Keratinocyte (primary cell): ENCODE results near the gene ASTL. TPM values are rescaled to one million over a fixed set of nuclear protein-coding genes. Genes with fewer than 3 reads are reported as not detected.

Source experiments
- DNase-seq: peaks from one replicate; pipeline ENCODE4 v3.0.0-alpha.2; 2011; ENCODE audit warnings: low read depth, missing footprints, low spot score
- FAIRE-seq: peaks from 2 replicates; lab custom pipeline; 2011; peaks lifted over from hg19 to GRCh38; lab: Jason Lieb, UNC
- H2AFZ ChIP-seq: 2 replicates; pipeline ENCODE4 v1.6.0; 2012; ENCODE audit warnings: low read length, control low read depth, inconsistent platforms; ENCODE audit not compliant: control insufficient read depth
- H3K27ac ChIP-seq: 2 replicates; pipeline ENCODE4 v1.5.1; 2011; ENCODE audit warnings: low read length; ENCODE audit not compliant: control insufficient read depth, insufficient read depth
- H3K27me3 ChIP-seq: 3 replicates; pipeline ENCODE4 v1.6.0; 2011; ENCODE audit warnings: low read length; ENCODE audit not compliant: control insufficient read depth, insufficient read depth; ENCODE audit errors: extremely low read depth
- H3K36me3 ChIP-seq, 2 experiments: 2 replicates in 1 of 2; 3 replicates in 1 of 2; pipeline ENCODE4 v1.5.1; 2011; ENCODE audit warnings: low read length in 2 of 2, mild to moderate bottlenecking in 1 of 2; ENCODE audit not compliant: control insufficient read depth in 2 of 2, insufficient read depth in 2 of 2; ENCODE audit errors: extremely low read depth in 1 of 2
- H3K4me1 ChIP-seq: 3 replicates; pipeline ENCODE4 v1.5.1; 2011; ENCODE audit warnings: low read length; ENCODE audit not compliant: control insufficient read depth, insufficient read depth; ENCODE audit errors: extremely low read depth
- H3K4me2 ChIP-seq: 3 replicates; pipeline ENCODE4 v1.6.0; 2011; ENCODE audit warnings: low read depth, low read length; ENCODE audit not compliant: control insufficient read depth, insufficient read depth; ENCODE audit errors: extremely low read depth
- H3K4me3 ChIP-seq, 3 experiments: fragments of 200-600 bp in 1 of 3; sonication (generic) in 1 of 3; 2 replicates in 2 of 3; 3 replicates in 1 of 3; pipeline ENCODE4 v1.5.1; 2011 to 2016; ENCODE audit warnings: low read length in 3 of 3, mild to moderate bottlenecking in 3 of 3, control low read depth in 2 of 3, inconsistent platforms in 1 of 3, low read depth in 1 of 3, mixed read lengths in 1 of 3, mixed run types in 1 of 3, moderate library complexity in 1 of 3; ENCODE audit not compliant: control insufficient read depth in 2 of 3, insufficient read depth in 2 of 3; ENCODE audit errors: extremely low read depth in 1 of 3
- H3K79me2 ChIP-seq: 2 replicates; pipeline ENCODE4 v1.6.0; 2012; ENCODE audit warnings: low read length; ENCODE audit not compliant: control insufficient read depth, insufficient read depth
- H3K9ac ChIP-seq: 3 replicates; pipeline ENCODE4 v1.6.0; 2011; ENCODE audit warnings: low read length; ENCODE audit not compliant: control insufficient read depth, insufficient read depth; ENCODE audit errors: extremely low read depth
- H3K9me1 ChIP-seq: 3 replicates; pipeline ENCODE4 v1.6.0; 2011; ENCODE audit warnings: low read length; ENCODE audit not compliant: control insufficient read depth, insufficient read depth; ENCODE audit errors: extremely low read depth
- H3K9me3 ChIP-seq: 2 replicates; pipeline ENCODE4 v1.5.1; 2012; ENCODE audit warnings: low read depth, low read length; ENCODE audit not compliant: control insufficient read depth
- H4K20me1 ChIP-seq: 3 replicates; pipeline ENCODE4 v1.6.0; 2011; ENCODE audit warnings: low read length; ENCODE audit not compliant: control insufficient read depth, insufficient read depth; ENCODE audit errors: extremely low read depth
- EZH2 ChIP-seq: IDR thresholded peaks from one replicate; pipeline ENCODE4 v1.6.1; 2012; ENCODE audit warnings: inconsistent platforms, mild to moderate bottlenecking, low read length, moderate library complexity
- dilution Hi-C: fragments of 300-500 bp; cut with MboI; formaldehyde crosslinking; loops from one replicate; pipeline ENCODE4 v1.7.0; 2020; ENCODE audit warnings: low sequenced_read_pairs; ENCODE audit not compliant: extremely low pct_ligation_motif_present
- polyA plus RNA-seq, 5 experiments: library from polyadenylated mRNA; depleted of rRNA in 3 of 5; stranded (reverse) in 3 of 5; stranded (forward) in 1 of 5; unstranded in 1 of 5; fragments of >200 nt; gene quantifications; 1 replicate in 1 of 5; 2 replicates in 3 of 5; 3 replicates in 1 of 5; pipeline versions ENCODE4 v1.2.1 to v1.2.3, GENCODE V29; 2011 to 2012; ENCODE audit warnings: missing spikeins in 2 of 5, low read depth in 1 of 5, low replicate concordance in 1 of 5
- TF ChIP-seq, protein P1 (sequence below), 3 experiments: IDR thresholded peaks in 1 of 3; conservative IDR thresholded peaks in 1 of 3; optimal IDR thresholded peaks in 1 of 3; 2 replicates in 2 of 3; 3 replicates in 1 of 3; pipeline versions ENCODE3 to v1.5.1; 2011; ENCODE audit warnings: low read length in 3 of 3, mild to moderate bottlenecking in 3 of 3, moderate library complexity in 2 of 3, control low read depth in 1 of 3, inconsistent platforms in 1 of 3; ENCODE audit not compliant: insufficient read depth in 2 of 3; ENCODE audit errors: extremely low read depth in 1 of 3

ASTL gene
- polyA plus RNA-seq, 1 donor (not counting 4 experiments of a cell fraction or from before 2014, with no cell fraction given), result not detected

DNA sequence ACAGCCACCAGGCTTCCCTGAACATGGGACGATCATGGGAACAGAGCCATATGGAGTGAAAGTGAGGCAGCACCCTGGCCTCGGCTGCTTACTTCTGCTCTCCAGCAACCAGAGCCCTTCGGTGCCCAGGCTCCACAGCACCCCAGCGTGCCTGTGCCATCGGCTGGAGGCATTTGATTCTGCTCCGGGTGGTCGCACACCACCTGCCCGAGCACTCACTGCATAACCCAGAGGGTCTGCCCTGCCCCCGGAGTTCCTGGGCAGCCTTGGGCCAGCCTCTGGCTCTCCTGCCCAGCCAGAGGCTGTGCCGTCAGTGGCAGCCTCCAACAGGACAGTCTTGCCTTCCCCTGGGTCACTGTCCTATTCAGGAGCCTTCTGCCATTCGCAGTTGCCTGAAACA, 3.9 kb downstream of the ASTL start:
- FAIRE-seq (no peak), DNase-seq (no peak)
- dilution Hi-C loops, result no loop called here
- H3K4me3 ChIP-seq, result no peak overlapping the region
- TF ChIP-seq, protein P1, sequence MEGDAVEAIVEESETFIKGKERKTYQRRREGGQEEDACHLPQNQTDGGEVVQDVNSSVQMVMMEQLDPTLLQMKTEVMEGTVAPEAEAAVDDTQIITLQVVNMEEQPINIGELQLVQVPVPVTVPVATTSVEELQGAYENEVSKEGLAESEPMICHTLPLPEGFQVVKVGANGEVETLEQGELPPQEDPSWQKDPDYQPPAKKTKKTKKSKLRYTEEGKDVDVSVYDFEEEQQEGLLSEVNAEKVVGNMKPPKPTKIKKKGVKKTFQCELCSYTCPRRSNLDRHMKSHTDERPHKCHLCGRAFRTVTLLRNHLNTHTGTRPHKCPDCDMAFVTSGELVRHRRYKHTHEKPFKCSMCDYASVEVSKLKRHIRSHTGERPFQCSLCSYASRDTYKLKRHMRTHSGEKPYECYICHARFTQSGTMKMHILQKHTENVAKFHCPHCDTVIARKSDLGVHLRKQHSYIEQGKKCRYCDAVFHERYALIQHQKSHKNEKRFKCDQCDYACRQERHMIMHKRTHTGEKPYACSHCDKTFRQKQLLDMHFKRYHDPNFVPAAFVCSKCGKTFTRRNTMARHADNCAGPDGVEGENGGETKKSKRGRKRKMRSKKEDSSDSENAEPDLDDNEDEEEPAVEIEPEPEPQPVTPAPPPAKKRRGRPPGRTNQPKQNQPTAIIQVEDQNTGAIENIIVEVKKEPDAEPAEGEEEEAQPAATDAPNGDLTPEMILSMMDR (optimal IDR thresholded peaks at IDR 0.05 in 1 of 3, IDR thresholded peaks at IDR 0.05 in 1 of 3, conservative IDR thresholded peaks at IDR 0.05 in 1 of 3; ENCODE audit: extremely low read depth in 1 of 3, insufficient read depth in 2 of 3, low read length in 3 of 3), result no peak
- TF ChIP-seq EZH2, result no peak
- H3K27ac ChIP-seq, result no peak overlapping the region
- no peaks in the 10 kb centered on the region for H3K4me1 ChIP-seq
- no peaks in the 10 kb centered on the region for H3K36me3 ChIP-seq
- no peak overlapping the region for H3K9ac ChIP-seq
- H4K20me1 ChIP-seq, result no peaks in the 10 kb centered on the region
- no peak overlapping the region for H2AFZ ChIP-seq
- no peaks in the 10 kb centered on the region for H3K9me1 ChIP-seq
- no peaks in the 10 kb centered on the region for H3K79me2 ChIP-seq
- H3K4me2 ChIP-seq, result no peak overlapping the region
- H3K9me3 ChIP-seq, result no peaks in the 10 kb centered on the region
- peaks cover 19% of the 10 kb centered on the region for H3K27me3 ChIP-seq

DNA sequence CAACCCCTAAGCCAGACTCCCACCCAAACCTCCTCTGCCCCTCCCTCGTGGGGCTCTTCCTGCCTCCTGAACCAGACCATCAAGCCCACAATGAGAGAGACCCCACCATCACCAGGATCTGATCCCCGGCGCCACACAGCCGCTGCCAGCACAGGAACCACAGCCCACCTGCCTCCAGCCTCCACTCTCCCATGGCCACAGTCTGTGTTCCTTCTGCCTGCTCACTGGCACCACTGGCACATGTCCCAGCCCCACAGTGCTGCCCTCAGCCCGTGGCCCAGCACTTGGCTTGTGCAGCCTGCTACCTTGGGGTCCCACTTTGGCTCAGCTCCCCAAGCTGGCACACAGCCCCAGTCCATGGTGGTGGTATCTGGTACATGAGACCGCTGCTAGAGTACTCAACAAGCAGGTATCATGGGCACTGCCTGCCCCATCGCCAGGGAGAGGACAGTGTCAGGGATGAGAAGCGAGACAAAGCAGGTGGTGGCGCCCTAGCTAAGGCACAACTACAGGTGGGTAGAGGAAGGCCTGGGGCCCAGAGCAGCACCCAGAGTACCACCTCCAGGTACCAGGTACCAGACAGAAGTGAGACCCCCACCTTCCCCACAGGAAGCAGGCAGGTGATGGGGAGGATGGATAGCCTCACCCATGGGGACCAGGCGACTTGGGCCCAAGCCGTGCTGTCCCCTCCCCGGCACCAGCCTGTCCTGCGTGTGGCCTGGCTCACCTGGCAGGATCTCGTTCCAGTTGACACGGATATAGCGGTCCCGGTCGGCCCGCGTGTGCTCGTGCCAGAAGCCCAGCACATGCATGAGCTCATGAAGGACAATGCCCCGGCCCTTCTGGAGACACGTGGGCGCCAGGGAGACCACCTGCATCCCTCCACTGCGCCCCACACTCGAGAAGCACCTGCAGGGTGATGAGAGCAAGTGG, 6.2 kb downstream of the ASTL start:
- FAIRE-seq (no peak), DNase-seq (no peak)
- Histone ChIP-seq H3K9me1 (no peaks in the 10 kb centered on the region), H2AFZ (no peak overlapping the region), H3K9me3 (no peaks in the 10 kb centered on the region), H3K36me3 (no peaks in the 10 kb centered on the region), H3K4me1 (no peaks in the 10 kb centered on the region), H3K4me2 (no peak overlapping the region), H3K27ac (no peak overlapping the region), H4K20me1 (no peaks in the 10 kb centered on the region), H3K4me3 (no peak overlapping the region), H3K79me2 (no peaks in the 10 kb centered on the region), H3K9ac (no peak overlapping the region), H3K27me3 (peaks cover 14% of the 10 kb centered on the region)
- dilution Hi-C loops, result no loop called here
- no peak for TF ChIP-seq EZH2
- TF ChIP-seq, protein P1 (optimal IDR thresholded peaks at IDR 0.05 in 1 of 3, IDR thresholded peaks at IDR 0.05 in 1 of 3, conservative IDR thresholded peaks at IDR 0.05 in 1 of 3; ENCODE audit: extremely low read depth in 1 of 3, insufficient read depth in 2 of 3, low read length in 3 of 3), result no peak
